ENCODE results near the gene SSR2.
A peak's percentile ranks its signal among the peaks of the same experiment; 100 is the strongest.

Gene SSR2

DNA sequence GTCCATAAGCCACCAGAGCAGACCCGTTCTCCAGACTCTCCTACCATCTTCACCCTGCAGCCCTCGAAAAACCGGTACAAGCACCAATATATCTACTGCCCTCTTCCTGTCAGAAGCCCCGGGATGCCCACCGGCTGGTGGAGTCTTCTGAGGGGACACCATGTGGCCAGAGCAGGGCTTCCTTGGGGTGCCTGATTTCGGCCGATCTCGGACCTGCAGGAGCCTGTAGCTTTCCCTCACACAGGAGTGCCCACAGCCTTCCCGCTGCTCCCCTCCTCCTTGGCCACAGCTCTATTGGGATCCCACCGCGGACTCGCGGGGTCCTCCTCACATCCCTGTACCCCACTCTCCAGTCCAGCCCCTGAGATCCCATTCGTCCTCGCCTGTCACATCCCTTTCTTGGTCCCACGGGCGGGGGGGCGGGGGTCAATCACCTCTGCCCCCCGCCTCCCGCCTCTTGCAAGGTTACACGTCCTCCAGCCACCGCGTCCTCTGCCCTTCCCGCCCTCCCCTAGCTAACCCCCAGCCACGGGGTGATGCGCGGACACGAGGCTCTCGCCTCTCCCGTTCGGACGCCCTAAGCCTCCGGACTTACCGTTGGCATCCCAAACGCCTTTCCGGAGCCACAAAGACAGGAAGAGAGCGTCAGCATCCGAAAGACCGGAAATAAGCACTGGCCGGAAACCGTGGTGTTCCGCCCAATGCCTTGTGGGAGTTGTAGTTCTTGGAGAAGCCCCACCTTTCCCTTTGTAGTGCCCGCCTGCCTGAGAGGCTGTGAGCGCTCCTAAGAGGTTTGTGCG lies at the start of gene SSR2:
SSR2 (minus strand) TSS at position 659 of the 800 bp plus-strand sequence. CDS start 784 bp downstream, outside the sequence.
- DNase-seq (ENCODE audit: low read depth in 1 of 2, low spot score in 1 of 2) = peak; percentile 63 to 77

DNA sequence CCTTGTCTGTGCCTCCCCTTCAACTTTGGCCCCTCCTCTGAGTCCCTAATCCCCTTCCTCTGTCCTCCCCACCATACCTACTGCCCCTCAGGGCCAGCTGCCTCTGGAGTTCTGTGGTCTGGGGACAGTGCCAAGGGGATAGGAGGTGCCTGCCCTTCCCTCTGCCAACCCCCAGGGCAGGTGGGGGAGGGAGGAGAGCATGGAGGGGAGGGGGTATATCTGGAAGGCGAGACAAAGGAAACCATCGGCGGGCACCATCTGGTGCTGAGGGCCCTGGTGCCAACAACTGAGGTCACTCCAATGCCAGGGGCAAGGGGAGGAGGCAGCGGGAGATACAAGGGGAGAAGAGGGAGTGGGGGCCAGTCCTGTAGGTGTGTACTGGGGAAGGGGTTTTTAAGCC lies 49.8 kb upstream of the SSR2 start:
- DNase-seq (ENCODE audit: low read depth in 1 of 2, low spot score in 1 of 2) = no peak

DNA sequence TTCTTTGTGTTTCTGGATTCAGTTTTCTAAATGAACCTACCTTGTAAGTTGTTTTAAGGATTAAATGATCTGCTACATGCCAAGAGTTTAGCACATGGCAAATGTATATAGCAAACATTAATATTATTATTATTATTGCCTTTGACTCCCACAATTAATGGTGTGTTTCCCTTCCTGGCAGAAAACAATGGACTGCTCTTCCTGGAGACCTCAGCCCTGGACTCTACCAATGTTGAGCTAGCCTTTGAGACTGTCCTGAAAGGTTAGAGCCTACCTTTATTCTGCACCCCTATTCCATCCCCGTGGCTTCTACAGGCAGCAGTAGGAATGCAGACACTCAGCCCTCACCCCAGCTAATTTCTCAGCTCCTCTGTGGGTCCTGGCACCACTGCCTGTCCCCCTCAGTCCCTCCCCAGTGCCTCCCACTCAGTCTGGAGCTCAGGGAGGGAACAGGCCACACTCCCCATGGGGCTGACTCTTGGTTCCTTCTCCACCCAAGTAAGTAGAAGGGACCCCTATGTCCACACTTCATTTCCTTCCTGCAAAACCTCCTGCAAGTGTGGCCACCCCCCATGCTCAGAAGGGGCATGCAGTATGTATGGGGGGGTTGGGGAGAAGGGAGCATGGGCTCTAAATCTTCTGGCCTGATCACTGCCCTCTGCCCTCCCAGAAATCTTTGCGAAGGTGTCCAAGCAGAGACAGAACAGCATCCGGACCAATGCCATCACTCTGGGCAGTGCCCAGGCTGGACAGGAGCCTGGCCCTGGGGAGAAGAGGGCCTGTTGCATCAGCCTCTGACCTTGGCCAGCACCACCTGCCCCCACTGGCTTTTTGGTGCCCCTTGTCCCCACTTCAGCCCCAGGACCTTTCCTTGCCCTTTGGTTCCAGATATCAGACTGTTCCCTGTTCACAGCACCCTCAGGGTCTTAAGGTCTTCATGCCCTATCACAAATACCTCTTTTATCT lies 49.0 kb upstream of the SSR2 start:
- DNase-seq (ENCODE audit: low read depth in 1 of 2, low spot score in 1 of 2) = no peak

DNA sequence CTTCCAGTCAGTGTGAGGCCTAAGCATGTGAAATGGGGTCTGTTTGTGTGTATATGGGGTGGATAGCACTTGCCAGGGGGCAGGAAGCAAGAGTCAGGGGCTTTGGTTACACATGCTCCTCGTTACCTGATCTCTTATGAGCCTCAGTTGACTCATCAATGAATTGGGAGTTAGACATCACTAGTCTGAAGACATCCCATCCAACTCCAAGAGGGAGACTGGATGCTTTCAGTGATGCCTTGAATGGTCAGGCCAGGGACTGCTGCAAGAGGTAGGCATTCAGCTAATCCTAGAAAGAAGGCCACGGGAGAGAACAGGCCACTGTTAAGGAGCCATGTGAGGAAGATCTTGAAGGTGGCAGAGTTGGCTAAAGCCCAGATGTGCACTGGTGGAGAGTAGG lies 46.5 kb upstream of the SSR2 start:
- DNase-seq (ENCODE audit: low read depth in 1 of 2, low spot score in 1 of 2) = no peak

DNA sequence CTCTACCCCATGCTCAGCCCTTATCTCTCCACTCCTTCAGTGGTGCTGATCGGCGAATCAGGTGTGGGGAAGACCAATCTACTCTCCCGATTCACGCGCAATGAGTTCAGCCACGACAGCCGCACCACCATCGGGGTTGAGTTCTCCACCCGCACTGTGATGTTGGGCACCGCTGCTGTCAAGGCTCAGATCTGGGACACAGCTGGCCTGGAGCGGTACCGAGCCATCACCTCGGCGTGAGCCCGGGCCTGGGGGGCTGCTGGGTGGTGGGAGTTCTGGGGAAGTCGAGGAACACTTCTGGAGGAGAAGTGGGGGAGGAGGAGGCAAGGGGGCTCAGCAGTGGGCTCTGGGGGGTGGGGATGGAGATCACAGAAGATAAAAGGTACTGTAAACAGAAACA lies 45.1 kb upstream of the SSR2 start:
- DNase-seq (ENCODE audit: low read depth in 1 of 2, low spot score in 1 of 2) = no peak

DNA sequence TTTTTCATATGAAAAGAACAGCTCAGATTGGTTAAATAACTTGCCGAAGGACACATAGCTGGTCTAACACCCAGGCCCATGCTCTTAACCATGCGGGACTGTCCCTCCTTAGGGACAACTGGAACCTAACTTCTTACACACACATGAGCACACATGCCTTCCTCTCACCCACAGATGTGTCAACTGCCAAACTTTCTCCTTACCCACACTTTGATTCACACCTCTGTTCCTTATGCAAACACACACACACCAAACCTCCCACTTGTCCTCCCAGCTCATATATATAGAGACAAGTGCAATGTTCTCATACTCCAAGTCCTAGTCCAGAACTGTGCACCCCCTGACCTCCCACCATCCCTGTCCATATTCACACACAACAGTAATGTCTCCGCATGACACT lies 44.5 kb upstream of the SSR2 start:
- no peak for DNase-seq (ENCODE audit: low read depth in 1 of 2, low spot score in 1 of 2)

DNA sequence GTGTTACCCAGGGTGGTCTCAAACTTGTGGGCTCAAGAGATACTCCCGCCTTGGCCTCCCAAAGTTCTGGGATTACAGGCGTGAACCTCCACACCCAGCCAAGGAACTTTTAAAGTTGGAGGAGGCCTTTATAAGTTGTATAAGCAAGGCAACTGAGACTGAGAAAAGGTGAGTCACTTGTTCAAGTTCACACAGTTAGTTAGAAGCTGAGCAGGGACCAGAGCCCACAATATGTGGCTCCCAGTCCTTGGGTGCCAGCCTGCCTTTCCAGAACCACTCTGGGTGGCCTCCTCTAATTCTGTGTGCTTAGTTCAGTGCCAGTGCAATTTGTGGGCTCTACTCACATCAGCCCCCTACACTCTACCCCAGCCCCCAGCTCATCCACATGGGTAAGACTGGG lies 43.9 kb upstream of the SSR2 start:
- no peak for DNase-seq (ENCODE audit: low read depth in 1 of 2, low spot score in 1 of 2)

DNA sequence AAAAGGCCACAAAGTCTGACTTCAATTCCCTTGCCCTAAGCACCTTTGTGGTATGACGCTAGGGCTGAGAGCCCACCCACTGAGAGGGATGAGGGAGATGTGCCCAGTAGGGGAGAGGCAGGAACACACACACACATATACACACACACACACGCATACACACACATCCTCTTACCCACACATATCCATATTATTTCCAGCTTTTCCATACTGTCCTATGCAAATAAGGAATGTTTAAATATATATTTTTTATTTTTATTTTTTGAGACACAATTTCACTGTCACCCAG lies 43.2 kb upstream of the SSR2 start:
- DNase-seq (ENCODE audit: low read depth in 1 of 2, low spot score in 1 of 2) = no peak

DNA sequence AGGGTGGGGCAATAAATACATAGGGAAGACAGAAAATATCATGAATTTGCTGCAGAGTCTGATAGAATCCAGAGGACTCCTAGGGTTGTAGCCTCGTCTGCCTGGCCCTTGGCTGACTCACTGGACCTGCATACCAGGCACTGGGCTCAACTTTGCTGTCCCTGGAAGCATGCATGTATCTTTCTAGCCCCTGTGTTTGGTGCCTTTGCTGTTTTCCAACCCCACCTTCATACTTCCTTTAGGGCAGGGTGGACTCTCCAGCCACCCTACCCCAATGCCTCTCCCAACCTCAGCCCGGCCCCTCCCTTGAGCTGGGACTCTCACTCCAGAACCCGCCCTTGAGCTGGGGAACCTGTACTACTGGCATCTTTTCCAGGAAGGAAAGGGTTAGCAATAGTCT lies 41.4 kb upstream of the SSR2 start:
- no peak for DNase-seq (ENCODE audit: low read depth in 1 of 2, low spot score in 1 of 2)

DNA sequence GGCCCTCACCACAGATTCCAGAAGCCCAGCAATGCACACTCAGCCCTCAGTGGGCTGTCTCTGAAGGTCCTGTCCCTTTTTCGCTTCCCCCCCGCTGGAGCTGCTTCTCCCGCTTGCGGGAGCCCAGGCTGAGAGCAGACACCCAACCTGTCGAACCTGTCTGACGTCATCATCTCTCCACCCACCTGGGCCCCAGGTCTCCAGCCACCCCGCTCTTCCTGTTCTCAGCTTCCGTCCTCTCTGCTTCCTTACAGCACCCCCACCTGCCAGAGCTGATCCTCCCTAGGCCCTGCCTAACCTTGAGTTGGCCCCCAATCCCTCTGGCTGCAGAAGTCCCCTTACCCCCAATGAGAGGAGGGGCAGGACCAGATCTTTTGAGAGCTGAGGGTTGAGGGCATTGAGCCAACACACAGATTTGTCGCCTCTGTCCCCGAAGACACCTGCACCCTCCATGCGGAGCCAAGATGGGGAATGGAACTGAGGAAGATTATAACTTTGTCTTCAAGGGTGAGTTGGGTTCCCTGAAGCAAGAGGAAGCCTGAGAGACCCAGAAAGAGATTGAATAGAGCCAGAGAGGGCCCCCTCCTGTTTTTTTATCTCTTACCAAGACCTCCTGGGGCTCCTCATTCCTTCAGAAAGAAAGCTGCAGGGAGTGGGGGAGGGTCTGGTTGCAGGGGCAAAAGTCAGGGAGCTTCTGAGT lies 40.3 kb upstream of the SSR2 start, which contains the start of gene RAB25:
RAB25 (plus strand) TSS at position 224 of the 700 bp plus-strand sequence; CDS start at position 465, 241 bp downstream.
- no peak for DNase-seq (ENCODE audit: low read depth in 1 of 2, low spot score in 1 of 2)

DNA sequence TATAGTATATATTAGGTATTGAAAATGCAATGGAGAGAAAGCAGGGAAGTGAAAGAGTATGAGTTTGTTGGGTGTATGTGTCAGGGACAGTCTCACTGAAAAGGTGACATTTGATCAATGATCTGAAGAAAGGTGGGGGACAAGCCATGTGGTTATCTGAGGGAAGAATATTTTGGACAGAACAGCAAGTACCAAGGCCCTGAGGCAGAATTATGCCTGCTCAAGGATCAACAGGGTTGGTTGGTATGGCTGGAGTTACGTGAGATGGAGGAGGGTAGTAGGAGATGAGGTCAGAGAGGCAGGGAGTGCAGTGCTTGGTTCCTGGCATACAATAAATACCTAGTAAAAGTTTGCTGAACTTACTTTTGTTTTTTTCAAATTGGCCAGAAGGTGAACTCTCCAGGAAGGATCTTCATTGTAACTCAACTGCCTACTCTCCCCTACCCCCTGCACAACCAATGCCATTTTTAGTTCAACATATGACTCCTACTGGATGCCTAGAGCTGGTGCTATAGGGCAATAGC lies 35.6 kb upstream of the SSR2 start:
- no peak for DNase-seq (ENCODE audit: low read depth in 1 of 2, low spot score in 1 of 2)

DNA sequence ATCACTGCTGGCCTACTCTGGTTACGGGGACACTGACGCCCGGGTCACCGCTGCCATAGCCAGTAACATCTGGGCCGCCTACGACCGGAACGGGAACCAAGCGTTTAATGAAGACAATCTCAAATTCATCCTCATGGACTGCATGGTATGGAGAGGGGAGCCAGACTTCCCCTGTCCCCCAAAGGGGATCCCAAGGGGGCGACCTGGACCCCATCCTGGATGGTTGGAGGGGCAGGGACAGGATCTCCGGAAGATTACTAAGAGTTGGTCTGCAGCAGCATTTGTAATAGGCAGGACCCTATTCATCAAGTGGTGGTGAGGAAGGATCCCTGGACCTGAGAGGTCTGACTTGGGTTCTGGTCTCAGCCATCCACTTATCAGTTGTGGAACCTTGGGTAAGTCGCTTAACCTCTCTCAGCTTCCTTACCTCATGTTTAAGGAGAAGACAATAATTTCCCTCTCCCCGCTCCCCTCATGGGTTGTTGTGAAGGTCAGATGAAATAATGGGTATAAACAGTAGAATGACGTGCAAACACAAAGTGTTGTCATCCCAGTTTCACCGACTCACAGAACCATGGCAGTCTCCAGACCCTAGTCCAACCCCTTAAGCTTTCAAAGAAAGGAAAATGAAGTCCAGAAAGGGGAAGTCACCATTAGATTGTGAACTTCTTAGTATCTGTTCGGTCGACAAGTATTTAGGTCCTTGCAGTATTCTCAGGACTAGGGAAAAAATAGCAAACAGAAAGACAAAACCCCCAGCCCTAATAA lies 34.7 kb upstream of the SSR2 start:
- no peak for DNase-seq (ENCODE audit: low read depth in 1 of 2, low spot score in 1 of 2)

DNA sequence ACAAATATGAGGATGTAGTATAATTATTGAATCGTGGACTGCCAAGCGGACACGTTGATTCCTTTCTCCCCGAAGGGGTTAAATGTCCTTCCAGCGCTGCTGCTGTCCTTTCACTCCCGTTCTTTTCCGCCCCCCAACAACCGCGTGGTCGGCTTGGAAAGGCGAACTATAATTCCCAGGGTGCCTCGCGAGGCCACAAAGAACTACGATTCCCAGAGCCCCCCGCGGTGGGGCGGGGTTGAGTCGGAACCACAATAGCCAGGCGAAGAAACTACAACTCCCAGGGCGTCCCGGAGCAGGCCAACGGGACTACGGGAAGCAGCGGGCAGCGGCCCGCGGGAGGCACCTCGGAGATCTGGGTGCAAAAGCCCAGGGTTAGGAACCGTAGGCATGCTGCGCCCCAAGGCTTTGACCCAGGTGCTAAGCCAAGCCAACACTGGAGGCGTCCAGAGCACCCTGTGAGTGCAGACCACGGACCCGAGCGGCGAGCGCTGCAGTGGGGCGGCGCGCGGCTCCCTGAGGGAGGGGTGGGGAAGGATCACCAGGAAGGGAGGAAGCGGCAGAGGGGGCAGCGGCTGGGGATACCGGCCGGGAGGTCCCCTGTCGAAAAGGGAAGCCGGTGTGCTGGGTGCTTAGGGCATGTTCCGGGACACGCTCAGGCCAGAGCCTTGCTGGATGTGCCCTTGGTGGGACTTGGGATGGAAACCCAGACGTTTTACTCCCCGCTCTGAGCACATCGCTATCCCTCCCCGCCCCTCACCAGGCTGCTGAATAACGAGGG lies 33.9 kb upstream of the SSR2 start, which contains the start of gene LAMTOR2:
LAMTOR2 (plus strand) TSS at position 283 of the 781 bp plus-strand sequence; CDS start at position 391, 108 bp downstream.
- peak; percentile 90 to 91 for DNase-seq (ENCODE audit: low read depth in 1 of 2, low spot score in 1 of 2)

DNA sequence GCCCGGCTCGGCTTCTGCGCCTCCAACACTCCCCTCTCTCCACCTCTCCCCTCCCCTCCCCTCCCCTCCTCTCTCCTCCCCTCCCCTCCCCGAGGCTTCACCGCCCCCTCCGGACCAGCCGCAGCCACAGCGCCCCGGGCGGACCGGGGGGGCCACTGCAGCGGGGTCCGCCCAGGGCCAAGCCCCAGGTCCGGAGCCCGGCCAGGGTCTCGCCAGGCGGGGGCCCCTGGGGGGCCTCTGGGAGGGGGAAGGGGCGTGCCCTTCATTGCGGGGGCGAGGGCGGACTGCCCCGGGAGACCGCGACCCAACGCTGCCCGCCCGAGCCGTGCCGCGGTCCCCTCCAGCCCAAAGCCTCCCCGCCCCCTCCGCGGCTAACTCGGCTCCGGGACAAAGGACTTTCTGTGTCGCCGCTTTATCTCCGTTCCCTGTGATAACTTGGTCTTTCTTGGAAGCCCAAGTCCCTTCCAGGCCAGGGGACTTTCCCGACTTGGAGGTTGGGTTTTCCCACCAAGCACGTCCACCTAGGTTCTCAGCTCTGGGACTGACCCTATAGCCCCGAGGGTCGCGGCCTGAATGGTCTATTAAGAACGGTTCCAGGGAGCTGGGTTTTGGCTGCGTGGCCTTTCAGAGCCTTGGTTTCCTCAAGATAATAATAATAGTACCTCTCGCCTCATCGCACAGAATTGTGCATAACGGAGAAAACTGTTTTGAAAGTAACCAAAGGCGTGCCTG lies 33.2 kb upstream of the SSR2 start, which contains the start of gene UBQLN4:
UBQLN4 (minus strand) TSS at position 31 of the 732 bp plus-strand sequence. CDS start 97 bp downstream, outside the sequence.
- DNase-seq (ENCODE audit: low read depth in 1 of 2, low spot score in 1 of 2) = peak; percentile 68 to 81

DNA sequence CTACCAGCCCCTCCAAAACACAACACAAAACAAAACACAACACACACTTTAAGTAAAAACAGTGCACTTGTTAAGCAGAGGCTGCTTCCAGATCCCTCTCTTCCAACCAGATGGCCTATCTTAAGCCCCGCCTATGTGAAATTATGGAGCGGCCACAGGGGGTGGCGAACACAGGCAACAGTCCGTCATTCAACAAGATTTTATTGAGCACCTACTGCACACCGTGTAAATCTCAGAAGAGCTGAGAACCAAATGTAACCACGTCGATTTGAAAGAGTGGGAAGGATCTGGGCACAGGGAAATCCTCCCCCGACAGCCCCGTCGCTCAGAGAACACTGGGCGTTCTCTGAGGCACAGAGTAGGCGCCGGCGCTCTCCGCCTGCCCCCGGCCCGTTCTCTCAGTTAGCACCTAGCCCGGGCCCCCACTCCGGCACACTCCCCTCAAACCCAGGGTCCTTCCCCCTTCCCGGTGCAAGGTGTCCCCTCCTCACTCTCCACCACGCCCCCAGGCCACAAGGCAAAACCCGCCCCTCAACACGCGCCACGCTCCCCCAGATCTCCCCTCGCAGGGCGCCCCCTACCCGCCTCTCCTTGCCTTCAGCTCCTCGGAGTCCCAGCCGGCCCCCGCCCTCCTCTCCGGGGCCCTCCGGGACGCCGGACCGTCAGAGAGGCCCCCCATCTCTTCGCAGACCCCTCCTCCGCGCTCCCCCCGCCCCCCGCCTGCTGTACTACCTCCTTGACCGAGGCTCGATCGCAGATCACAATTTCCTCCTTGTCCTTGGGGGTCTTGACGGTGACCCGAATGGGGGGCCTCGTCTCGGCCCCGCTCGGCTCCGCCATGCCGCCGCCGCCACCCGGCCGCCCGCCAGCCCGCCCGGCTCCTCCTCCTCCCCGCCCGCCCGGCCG lies 32.4 kb upstream of the SSR2 start:
- peak; percentile 40 to 61 for DNase-seq (ENCODE audit: low read depth in 1 of 2, low spot score in 1 of 2)

DNA sequence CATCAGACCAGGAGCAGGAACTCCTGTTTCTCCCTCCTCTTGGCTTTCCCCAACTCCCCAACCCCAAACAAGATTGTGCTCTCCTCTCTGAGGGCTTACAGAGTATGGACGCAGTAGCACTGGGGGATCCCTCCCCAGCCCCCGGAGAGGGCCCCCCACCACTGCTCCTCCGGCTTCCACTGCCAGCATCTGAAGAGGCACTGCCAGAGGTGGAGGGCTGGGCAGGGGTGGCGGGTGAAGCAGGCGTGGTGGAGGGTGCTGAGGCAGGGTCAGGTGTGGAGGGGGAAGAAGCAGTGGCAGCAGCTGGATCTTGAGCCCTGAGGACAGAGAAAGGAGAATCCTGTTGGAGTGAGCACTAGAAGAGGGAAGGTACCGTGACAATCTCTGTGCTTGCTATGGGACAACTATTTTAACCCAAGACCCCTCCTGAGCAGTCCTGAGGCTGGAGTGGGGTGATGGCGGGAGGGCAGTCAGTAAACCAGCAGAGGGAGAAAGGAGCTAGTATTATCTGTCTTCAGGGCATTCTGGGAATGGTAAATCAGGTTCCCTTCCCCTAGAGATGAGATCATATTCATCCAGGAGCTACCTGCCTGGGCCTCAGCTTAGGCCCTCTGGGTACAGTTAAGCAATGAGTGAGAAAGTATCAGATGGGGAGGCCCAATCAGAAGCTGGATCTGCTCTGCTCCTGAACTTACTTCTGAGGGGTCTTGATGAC lies 30.4 kb upstream of the SSR2 start:
- DNase-seq (ENCODE audit: low read depth in 1 of 2, low spot score in 1 of 2) = no peak

DNA sequence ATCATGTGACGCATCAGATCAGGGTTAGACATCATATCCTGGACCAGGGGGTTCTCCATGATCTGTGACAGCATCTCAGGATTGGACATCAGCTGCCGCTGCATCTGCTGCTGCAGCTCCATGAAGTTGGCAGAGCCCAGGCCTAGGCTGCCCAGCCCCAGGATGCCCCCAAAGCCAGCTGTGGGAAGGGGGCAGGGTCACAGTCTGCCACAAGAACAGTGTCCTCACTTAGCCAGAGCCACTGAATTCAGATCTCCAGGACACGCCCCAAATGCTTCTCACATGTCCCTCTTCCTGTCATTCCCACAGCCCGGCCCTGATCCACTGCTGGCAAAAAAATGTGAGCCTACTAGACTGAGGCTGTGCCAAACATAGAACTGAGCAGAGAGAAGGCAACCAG lies 29.6 kb upstream of the SSR2 start:
- DNase-seq (ENCODE audit: low read depth in 1 of 2, low spot score in 1 of 2) = no peak
